ENCODE results near the gene NAALADL2.
"Not testable (repeated sequence)": the region's sequence is repeated elsewhere in the genome, so short reads cannot be mapped to it uniquely, and the experiment has no call there.

Gene NAALADL2

DNA sequence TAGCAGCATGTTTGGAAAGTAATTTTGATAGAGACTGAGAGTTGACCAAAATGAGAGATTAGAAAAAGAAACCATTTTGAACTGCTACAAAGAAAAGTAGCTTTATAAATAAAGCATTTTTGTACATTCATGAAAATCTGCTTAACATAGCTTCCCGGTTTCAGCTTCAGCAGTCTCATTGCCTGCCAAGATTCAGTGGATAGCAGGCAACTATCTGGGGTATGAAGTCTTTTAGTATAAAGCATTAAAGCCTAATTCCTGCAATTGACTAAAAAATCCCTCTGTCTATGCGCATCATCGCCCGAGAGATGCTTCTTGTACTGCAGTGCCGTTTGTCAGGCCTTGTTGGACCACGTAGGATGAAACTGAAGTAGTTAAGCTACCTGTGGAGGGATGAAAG is 588.4 kb downstream of the NAALADL2 start:
- H3K9me3 ChIP-seq (ENCODE audit: control insufficient read depth, low read depth, low read length), result no peaks in the 10 kb centered on the region
- H3K27ac ChIP-seq (ENCODE audit: low read length), result no peak overlapping the region
- no peak overlapping the region for H3K4me3 ChIP-seq (ENCODE audit: low read length)
- H3K9ac ChIP-seq (ENCODE audit: low read length), result no peak overlapping the region
- H3K4me1 ChIP-seq (ENCODE audit: control insufficient read depth, low read depth, low read length), result no peaks in the 10 kb centered on the region
- H3K36me3 ChIP-seq (ENCODE audit: control insufficient read depth, low read depth, low read length), result no peaks in the 10 kb centered on the region
- H3K27me3 ChIP-seq (ENCODE audit: control insufficient read depth, insufficient read depth, low read length), result no peaks in the 10 kb centered on the region

DNA sequence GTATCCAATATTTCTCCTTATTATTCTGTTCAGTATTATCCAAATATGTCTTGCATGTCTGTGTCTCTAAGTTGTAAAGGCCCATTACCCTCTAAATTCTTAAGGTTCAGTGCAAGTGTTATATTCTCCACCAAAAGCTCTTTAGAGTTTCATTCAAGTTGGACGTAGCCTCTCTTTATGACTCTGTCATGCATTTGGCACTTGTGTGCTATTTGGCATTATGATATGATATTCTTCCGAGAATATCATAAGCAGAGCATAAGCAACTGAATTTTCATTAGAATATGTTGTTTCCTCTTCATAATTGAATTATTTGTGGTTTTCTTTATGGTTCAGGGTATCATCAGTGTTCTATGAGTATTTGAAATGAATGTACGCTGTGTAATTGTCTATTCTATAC is 594.2 kb downstream of the NAALADL2 start:
- Histone ChIP-seq H3K36me3 (ENCODE audit: control insufficient read depth, low read depth, low read length) (no peaks in the 10 kb centered on the region), H3K4me3 (ENCODE audit: low read length) (no peak overlapping the region), H3K9ac (ENCODE audit: low read length) (no peak overlapping the region), H3K27me3 (ENCODE audit: control insufficient read depth, insufficient read depth, low read length) (no peaks in the 10 kb centered on the region), H3K9me3 (ENCODE audit: control insufficient read depth, low read depth, low read length) (no peaks in the 10 kb centered on the region), H3K27ac (ENCODE audit: low read length) (no peak overlapping the region), H3K4me1 (ENCODE audit: control insufficient read depth, low read depth, low read length) (no peaks in the 10 kb centered on the region)

DNA sequence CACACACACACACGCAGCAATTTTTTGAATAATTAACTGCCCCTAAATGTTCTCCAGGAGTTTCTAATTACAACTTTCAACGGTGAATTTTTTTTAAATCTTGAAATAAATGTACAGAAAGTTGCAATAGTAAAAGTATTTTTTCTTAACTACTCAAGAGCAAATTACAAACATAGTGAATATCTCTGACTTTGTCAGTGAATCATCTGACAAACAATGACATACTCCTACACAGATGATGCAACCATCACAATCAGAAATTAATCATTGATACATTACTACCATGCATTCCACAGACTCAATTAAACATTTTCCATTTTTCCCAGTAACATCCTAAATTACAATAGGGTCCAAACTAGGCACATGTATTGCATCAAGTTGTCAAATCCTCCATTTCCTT is 597.3 kb downstream of the NAALADL2 start:
- Histone ChIP-seq H3K4me1 (ENCODE audit: control insufficient read depth, low read depth, low read length) (no peaks in the 10 kb centered on the region), H3K27me3 (ENCODE audit: control insufficient read depth, insufficient read depth, low read length) (no peaks in the 10 kb centered on the region), H3K4me3 (ENCODE audit: low read length) (no peak overlapping the region), H3K36me3 (ENCODE audit: control insufficient read depth, low read depth, low read length) (no peaks in the 10 kb centered on the region), H3K9me3 (ENCODE audit: control insufficient read depth, low read depth, low read length) (no peaks in the 10 kb centered on the region), H3K27ac (ENCODE audit: low read length) (no peak overlapping the region), H3K9ac (ENCODE audit: low read length) (no peak overlapping the region)

DNA sequence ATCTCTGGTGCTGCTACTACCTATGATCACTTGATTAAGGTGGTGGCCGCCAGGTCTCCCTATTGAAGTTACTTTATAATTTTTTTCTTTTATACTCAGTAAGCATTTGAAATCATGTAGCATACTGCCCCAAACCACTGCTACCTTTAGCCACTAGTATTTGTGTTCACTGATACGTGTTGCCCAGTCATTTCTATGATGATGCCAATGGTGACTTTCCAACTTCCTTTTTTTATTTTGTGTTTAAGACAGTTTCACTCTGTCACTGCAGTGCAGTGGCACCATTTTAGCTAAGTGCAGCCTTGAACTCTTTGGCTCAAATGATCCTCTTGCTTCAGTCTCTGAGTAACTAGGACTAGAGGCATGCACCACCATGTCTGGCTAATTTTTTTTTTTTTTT is 598.2 kb downstream of the NAALADL2 start:
- no peaks in the 10 kb centered on the region for H3K36me3 ChIP-seq (ENCODE audit: control insufficient read depth, low read depth, low read length)
- no peak overlapping the region for H3K27ac ChIP-seq (ENCODE audit: low read length)
- no peaks in the 10 kb centered on the region for H3K9me3 ChIP-seq (ENCODE audit: control insufficient read depth, low read depth, low read length)
- no peaks in the 10 kb centered on the region for H3K27me3 ChIP-seq (ENCODE audit: control insufficient read depth, insufficient read depth, low read length)
- no peak overlapping the region for H3K9ac ChIP-seq (ENCODE audit: low read length)
- no peak overlapping the region for H3K4me3 ChIP-seq (ENCODE audit: low read length)
- H3K4me1 ChIP-seq (ENCODE audit: control insufficient read depth, low read depth, low read length), result no peaks in the 10 kb centered on the region

DNA sequence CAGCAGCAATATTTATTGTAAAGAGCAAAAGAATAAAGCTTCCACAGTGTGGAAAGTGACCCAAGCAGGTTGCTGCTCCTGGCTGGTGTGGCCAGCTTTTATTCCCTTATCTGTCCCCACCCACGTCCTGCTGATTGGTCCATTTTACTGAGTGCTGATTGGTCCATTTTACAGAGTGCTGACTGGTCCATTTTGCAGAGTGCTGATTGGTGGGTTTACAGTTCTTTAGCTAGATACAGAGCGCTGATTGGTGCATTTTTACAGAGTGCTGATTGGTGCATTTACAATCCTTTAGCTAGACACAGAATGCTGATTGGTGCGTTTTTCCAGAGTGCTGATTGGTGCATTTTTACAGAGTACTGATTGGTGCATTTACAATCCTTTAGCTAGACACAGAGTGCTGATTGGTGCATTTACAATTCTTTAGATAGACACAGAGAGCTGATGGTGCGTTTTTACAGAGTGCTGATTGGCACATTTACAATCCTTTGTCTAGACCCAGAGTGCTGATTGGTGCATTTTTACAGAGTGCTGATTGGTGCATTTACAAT is 601.8 kb downstream of the NAALADL2 start:
- not testable (repeated sequence) for H3K9me3 ChIP-seq (ENCODE audit: control insufficient read depth, low read depth, low read length); H3K4me3 ChIP-seq (ENCODE audit: low read length); H3K27ac ChIP-seq (ENCODE audit: low read length); H3K27me3 ChIP-seq (ENCODE audit: control insufficient read depth, insufficient read depth, low read length); H3K9ac ChIP-seq (ENCODE audit: low read length); H3K36me3 ChIP-seq (ENCODE audit: control insufficient read depth, low read depth, low read length); H3K4me1 ChIP-seq (ENCODE audit: control insufficient read depth, low read depth, low read length)

DNA sequence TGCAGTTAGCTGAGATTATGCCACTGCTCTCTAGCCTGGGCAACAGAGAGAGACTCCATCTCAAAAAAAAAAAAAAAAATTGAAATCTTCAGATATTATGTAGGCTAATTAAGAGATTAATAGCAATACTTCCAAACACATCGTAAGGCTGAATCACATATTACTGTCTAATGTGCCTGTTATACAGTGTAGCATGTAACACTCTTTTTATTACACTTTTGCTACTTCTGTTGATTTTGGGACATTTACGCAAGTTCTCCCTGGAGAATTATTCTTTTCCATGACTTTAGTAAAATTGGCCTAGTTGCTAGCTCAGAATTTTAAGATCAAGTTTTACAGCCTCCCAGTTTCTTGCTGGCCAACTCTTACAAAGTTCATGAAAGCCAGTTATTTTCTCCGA is 605.2 kb downstream of the NAALADL2 start:
- Histone ChIP-seq H3K27ac (ENCODE audit: low read length) (no peak overlapping the region), H3K9me3 (ENCODE audit: control insufficient read depth, low read depth, low read length) (no peaks in the 10 kb centered on the region), H3K4me3 (ENCODE audit: low read length) (no peak overlapping the region), H3K36me3 (ENCODE audit: control insufficient read depth, low read depth, low read length) (no peaks in the 10 kb centered on the region), H3K27me3 (ENCODE audit: control insufficient read depth, insufficient read depth, low read length) (no peaks in the 10 kb centered on the region), H3K9ac (ENCODE audit: low read length) (no peak overlapping the region), H3K4me1 (ENCODE audit: control insufficient read depth, low read depth, low read length) (no peaks in the 10 kb centered on the region)

DNA sequence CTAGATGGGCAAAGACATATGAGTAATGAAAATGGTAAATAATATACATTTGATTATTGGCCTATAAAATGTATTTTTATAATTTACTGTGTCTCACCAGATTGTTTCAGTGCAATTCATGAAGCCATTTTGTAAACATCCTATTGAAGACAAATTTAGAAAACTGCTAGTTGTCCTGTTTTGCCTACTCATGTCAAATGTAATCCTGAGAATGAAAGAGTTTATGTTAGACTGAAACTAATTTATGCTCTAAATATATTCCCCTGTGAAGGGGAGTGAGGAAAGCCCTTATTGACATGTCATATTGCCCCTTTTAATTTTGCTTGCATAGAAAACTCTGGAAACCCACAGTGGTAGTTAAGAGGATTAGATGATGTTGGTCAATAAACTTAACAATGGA is 610.0 kb downstream of the NAALADL2 start:
- H3K9ac ChIP-seq (ENCODE audit: low read length), result no peak overlapping the region
- no peak overlapping the region for H3K4me3 ChIP-seq (ENCODE audit: low read length)

DNA sequence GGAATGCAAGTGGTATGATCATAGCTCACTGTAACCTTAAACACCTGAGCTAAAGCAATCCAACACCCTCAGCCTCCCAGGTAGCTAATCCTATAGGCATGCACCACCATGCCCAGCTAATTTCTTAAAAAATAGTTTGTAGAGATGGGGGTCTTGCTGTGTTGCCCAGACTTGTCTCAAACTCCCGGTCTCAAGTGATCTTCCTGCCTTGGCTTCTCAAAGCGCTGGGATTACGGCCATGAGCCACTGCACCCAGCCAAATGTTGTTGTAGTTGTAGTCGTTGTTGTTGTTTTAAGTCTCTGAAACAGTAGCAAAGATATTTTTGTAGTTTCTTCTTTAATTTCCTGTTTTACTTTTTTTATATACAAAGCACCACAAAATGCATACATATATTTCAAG is 616.6 kb downstream of the NAALADL2 start:
- Histone ChIP-seq H3K9ac (ENCODE audit: low read length) (no peak overlapping the region), H3K4me3 (ENCODE audit: low read length) (no peak overlapping the region), H3K27me3 (ENCODE audit: control insufficient read depth, insufficient read depth, low read length) (no peaks in the 10 kb centered on the region), H3K27ac (ENCODE audit: low read length) (no peak overlapping the region), H3K9me3 (ENCODE audit: control insufficient read depth, low read depth, low read length) (no peaks in the 10 kb centered on the region), H3K36me3 (ENCODE audit: control insufficient read depth, low read depth, low read length) (no peaks in the 10 kb centered on the region), H3K4me1 (ENCODE audit: control insufficient read depth, low read depth, low read length) (no peaks in the 10 kb centered on the region)

More for the DNA sequence above, 610.0 kb downstream of the NAALADL2 start:
- Histone ChIP-seq H3K27ac (ENCODE audit: low read length) (no peak overlapping the region), H3K36me3 (ENCODE audit: control insufficient read depth, low read depth, low read length) (no peaks in the 10 kb centered on the region), H3K9me3 (ENCODE audit: control insufficient read depth, low read depth, low read length) (no peaks in the 10 kb centered on the region), H3K4me1 (ENCODE audit: control insufficient read depth, low read depth, low read length) (no peaks in the 10 kb centered on the region), H3K27me3 (ENCODE audit: control insufficient read depth, insufficient read depth, low read length) (no peaks in the 10 kb centered on the region)

DNA sequence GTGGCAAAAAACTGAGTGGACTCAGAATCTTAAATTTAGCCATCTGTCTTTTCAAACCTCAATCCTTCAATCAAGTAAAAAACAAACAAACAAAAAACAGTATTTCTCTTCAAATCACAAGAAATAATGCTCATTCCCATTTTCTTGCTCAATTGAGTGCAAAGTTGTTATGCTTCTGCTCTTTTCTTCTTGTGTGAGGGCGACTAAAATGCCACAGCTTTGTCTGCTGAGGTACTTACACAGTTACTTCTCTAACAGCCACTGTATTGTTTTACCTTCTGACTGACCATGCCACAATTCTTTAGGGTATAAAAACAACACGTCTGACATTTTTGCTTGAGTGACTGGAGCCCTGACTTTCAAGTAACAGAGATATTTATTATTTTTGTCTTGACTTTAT is 617.4 kb downstream of the NAALADL2 start:
- Histone ChIP-seq H3K4me3 (ENCODE audit: low read length) (no peak overlapping the region), H3K36me3 (ENCODE audit: control insufficient read depth, low read depth, low read length) (no peaks in the 10 kb centered on the region), H3K9me3 (ENCODE audit: control insufficient read depth, low read depth, low read length) (no peaks in the 10 kb centered on the region), H3K9ac (ENCODE audit: low read length) (no peak overlapping the region), H3K27ac (ENCODE audit: low read length) (no peak overlapping the region), H3K4me1 (ENCODE audit: control insufficient read depth, low read depth, low read length) (no peaks in the 10 kb centered on the region), H3K27me3 (ENCODE audit: control insufficient read depth, insufficient read depth, low read length) (no peaks in the 10 kb centered on the region)

DNA sequence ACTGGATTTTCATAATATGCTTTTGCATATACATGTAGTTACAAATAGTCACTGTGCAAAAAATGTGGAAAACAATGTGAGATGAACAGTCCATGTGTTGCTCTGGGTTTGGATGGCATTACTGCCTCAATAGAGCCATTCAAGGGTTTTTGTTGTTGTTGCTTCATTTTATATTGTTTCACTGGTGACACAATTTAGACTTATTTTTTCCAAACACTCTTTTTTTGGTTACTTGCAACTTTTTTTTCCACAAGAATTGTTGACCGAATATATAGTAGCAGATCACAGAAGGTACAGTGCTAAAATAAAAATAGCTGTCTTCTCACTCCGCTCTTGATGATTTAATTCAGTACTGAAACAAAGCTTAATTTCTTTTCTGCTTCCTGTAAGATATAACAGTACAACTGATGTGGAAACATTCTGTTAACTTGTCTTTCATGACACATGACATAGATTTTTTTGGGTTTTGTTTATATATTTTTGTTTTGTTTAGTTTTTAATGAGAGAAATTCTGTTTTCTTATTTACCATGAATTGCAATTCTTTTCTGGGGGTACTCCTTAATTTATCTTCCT is 618.6 kb downstream of the NAALADL2 start:
- Histone ChIP-seq H3K27me3 (ENCODE audit: control insufficient read depth, insufficient read depth, low read length) (no peaks in the 10 kb centered on the region), H3K4me1 (ENCODE audit: control insufficient read depth, low read depth, low read length) (no peaks in the 10 kb centered on the region), H3K27ac (ENCODE audit: low read length) (no peak overlapping the region), H3K9ac (ENCODE audit: low read length) (no peak overlapping the region), H3K9me3 (ENCODE audit: control insufficient read depth, low read depth, low read length) (no peaks in the 10 kb centered on the region), H3K36me3 (ENCODE audit: control insufficient read depth, low read depth, low read length) (no peaks in the 10 kb centered on the region), H3K4me3 (ENCODE audit: low read length) (no peak overlapping the region)

DNA sequence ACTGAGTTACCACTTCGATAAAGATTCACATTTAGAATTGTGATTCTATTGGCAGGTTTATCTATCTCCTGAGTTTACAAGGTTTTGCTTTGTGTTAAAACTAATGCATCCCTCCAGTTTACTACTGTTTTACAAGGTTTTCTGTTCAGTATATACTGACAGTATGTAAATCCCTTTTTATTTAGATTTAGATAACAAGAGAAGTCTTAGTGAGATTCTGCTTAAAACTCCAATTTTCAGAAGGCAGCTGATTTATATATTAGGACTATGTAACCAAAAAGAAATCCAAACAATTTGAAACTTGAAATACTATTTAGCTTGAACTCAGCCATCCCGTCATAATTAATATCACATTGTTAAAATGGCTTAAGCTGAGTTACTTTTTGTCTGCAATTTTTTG is 619.2 kb downstream of the NAALADL2 start:
- Histone ChIP-seq H3K4me3 (ENCODE audit: low read length) (no peak overlapping the region), H3K9me3 (ENCODE audit: control insufficient read depth, low read depth, low read length) (no peaks in the 10 kb centered on the region), H3K9ac (ENCODE audit: low read length) (no peak overlapping the region), H3K27me3 (ENCODE audit: control insufficient read depth, insufficient read depth, low read length) (no peaks in the 10 kb centered on the region), H3K36me3 (ENCODE audit: control insufficient read depth, low read depth, low read length) (no peaks in the 10 kb centered on the region), H3K27ac (ENCODE audit: low read length) (no peak overlapping the region), H3K4me1 (ENCODE audit: control insufficient read depth, low read depth, low read length) (no peaks in the 10 kb centered on the region)

DNA sequence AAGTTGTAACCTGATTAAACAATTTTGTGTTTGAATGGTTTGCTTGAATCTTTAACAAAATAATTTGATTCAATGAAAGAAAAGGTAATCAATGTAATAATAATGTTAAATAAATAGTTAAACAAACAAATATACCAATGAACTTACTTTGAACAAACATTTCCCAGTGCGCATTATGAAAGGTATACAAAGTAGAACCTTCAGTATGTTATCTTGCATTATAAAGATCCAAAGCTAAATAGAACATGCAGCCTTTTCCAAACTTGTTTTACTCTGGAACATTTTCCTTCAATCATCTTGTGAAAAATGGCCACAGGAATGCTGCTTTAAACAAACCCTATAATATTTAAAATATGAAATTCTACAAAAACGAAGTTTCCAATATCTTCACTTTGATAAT is 620.0 kb downstream of the NAALADL2 start:
- no peaks in the 10 kb centered on the region for H3K4me1 ChIP-seq (ENCODE audit: control insufficient read depth, low read depth, low read length)
- H3K27me3 ChIP-seq (ENCODE audit: control insufficient read depth, insufficient read depth, low read length), result no peaks in the 10 kb centered on the region
- no peak overlapping the region for H3K27ac ChIP-seq (ENCODE audit: low read length)
- H3K4me3 ChIP-seq (ENCODE audit: low read length), result no peak overlapping the region
- no peak overlapping the region for H3K9ac ChIP-seq (ENCODE audit: low read length)
- no peaks in the 10 kb centered on the region for H3K9me3 ChIP-seq (ENCODE audit: control insufficient read depth, low read depth, low read length)
- H3K36me3 ChIP-seq (ENCODE audit: control insufficient read depth, low read depth, low read length), result no peaks in the 10 kb centered on the region

Data from iPS-18a (cell line).